CD4-positive, CD25-positive, alpha-beta regulatory T cell (primary cell): ENCODE results near the gene TARBP1. TPM values are rescaled to one million over a fixed set of nuclear protein-coding genes. Genes with fewer than 3 reads are reported as not detected.
A peak's percentile ranks its signal among the peaks of the same experiment; 100 is the strongest.
"Not testable (repeated sequence)": the region's sequence is repeated elsewhere in the genome, so short reads cannot be mapped to it uniquely, and the experiment has no call there.

Experiments
- ATAC-seq, 2 donors: fragments of 150-1000 bp; cut with Tn5 transposase; one replicate each; pipeline ENCODE4 v1.10.0; 2021; ENCODE audit warnings: low read depth in 2 of 2, moderate number of reproducible peaks in 2 of 2, moderate library complexity in 1 of 2
- DNase-seq, 3 donors: peaks; one replicate each; pipeline versions ENCODE4 v3.0.0 to v3.0.0-alpha.2; 2012 to 2022; ENCODE audit warnings: mixed read lengths in 1 of 3
- H3K27ac ChIP-seq: one replicate; pipeline ENCODE4 v1.7.0; 2013; ENCODE audit warnings: mild to moderate bottlenecking, low read length; ENCODE audit not compliant: insufficient read depth, poor library complexity, severe bottlenecking
- H3K27me3 ChIP-seq: one replicate; pipeline ENCODE4 v1.7.0; 2013; ENCODE audit warnings: low read length; ENCODE audit not compliant: control insufficient read depth, insufficient read depth
- H3K36me3 ChIP-seq: one replicate; pipeline ENCODE4 v1.7.0; 2013; ENCODE audit warnings: mild to moderate bottlenecking, low read length, moderate library complexity; ENCODE audit not compliant: control insufficient read depth, insufficient read depth
- H3K4me1 ChIP-seq: 2 replicates; pipeline ENCODE4 v1.7.0; 2013; ENCODE audit warnings: mild to moderate bottlenecking, low read length; ENCODE audit not compliant: insufficient read depth, control insufficient read depth, poor library complexity, severe bottlenecking
- H3K4me3 ChIP-seq: one replicate; pipeline ENCODE4 v1.7.0; 2013; ENCODE audit warnings: low read depth, mild to moderate bottlenecking, low read length, moderate library complexity
- H3K9me3 ChIP-seq, 2 experiments: 1 replicate in 1 of 2; 2 replicates in 1 of 2; pipeline ENCODE4 v1.7.0; 2013; ENCODE audit warnings: low read length in 2 of 2, mild to moderate bottlenecking in 1 of 2, moderate library complexity in 1 of 2; ENCODE audit not compliant: control insufficient read depth in 2 of 2
- H3K27ac Mint-ChIP-seq, 3 donors: one replicate each; pipeline ENCODE4 v1.8.0; 2020 to 2022; ENCODE audit warnings: mild to moderate bottlenecking in 3 of 3, mixed read lengths in 3 of 3, moderate library complexity in 2 of 3
- H3K27me3 Mint-ChIP-seq: one replicate; pipeline ENCODE4 v1.8.0; 2022; ENCODE audit warnings: mild to moderate bottlenecking, mixed read lengths
- H3K36me3 Mint-ChIP-seq: one replicate; pipeline ENCODE4 v1.8.0; 2020; ENCODE audit warnings: mixed read lengths
- H3K4me1 Mint-ChIP-seq, 4 donors: one replicate each; pipeline ENCODE4 v1.8.0; 2020 to 2022; ENCODE audit warnings: mixed read lengths in 4 of 4, mild to moderate bottlenecking in 1 of 4
- H3K4me3 Mint-ChIP-seq, 4 donors: one replicate each; pipeline ENCODE4 v1.8.0; 2020 to 2022; ENCODE audit warnings: mild to moderate bottlenecking in 4 of 4, mixed read lengths in 4 of 4, moderate library complexity in 3 of 4
- H3K9me3 Mint-ChIP-seq, 7 donors: one replicate each; pipeline ENCODE4 v1.8.0; 2020 to 2022; ENCODE audit warnings: mixed read lengths in 7 of 7, mild to moderate bottlenecking in 3 of 7, moderate library complexity in 2 of 7
- polyA plus RNA-seq, 4 donors: library from polyadenylated mRNA; unstranded; fragments of 300-500 nt; fragmentation: Illumina TruSeq; gene quantifications; one replicate each; pipeline ENCODE4 v1.2.3, GENCODE V29; 2021
- total RNA-seq: library from RNA; stranded (reverse); gene quantifications from one replicate; pipeline ENCODE4 v1.2.3, GENCODE V29; 2022

Gene TARBP1
- total and polyA plus RNA-seq, 5 donors from 2014 or later, result 6.9 to 30.0 (median 8.8) TPM

- Histone ChIP-seq H3K36me3 (no peaks in the 10 kb centered on the region), H3K4me3 (no peak overlapping the region), H3K4me1 (peaks cover 26% of the 10 kb centered on the region), H3K27ac (no peak overlapping the region), H3K9me3 (no peaks in the 10 kb centered on the region), H3K27me3 (no peaks in the 10 kb centered on the region)
- Mint-ChIP-seq H3K27ac (peak overlapping the region; percentile 74 to 93 (median 78)), H3K9me3 (no peaks in the 10 kb centered on the region), H3K4me3 (no peak overlapping the region), H3K36me3 (peaks cover 7% of the 10 kb centered on the region), H3K27me3 (no peaks in the 10 kb centered on the region), H3K4me1 (peaks cover 28 to 75% (median 43%) of the 10 kb centered on the region in 4 donors)
- DNase-seq, result no peak
- no peak for ATAC-seq
Measured at GRCh38 chr1:234405676-234406075, 73.3 kb downstream of the TARBP1 start.

- peak overlapping the region in 2 of 4 donors; percentile 34 to 67 for H3K4me3 Mint-ChIP-seq
- no peaks in the 10 kb centered on the region for H3K9me3 ChIP-seq
- H3K4me1 ChIP-seq, result peaks cover 31% of the 10 kb centered on the region
Measured at GRCh38 chr1:234402939-234403338, 76.0 kb downstream of the TARBP1 start.

DNA sequence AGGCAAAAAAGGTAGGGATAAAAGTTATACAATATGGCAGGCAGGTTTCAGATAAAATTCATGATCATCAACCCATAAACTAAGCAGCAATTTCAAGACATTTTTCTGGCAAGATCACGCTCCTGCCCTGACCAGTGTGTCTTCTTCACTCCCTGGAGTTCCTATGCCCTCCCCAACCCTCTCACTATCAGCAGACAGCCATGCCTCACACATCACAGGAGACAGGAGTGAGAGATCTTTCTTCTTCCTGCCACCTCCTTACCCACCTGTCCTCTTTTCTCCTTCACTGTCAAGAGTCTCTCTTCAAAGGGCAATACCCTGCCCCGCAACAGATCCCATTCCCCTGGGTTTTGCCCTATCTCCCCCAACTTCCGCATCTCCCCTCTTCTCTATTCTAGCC lies 77.3 kb downstream of the TARBP1 start:
- Histone ChIP-seq H3K27me3 (no peaks in the 10 kb centered on the region), H3K9me3 (no peaks in the 10 kb centered on the region), H3K4me3 (peak overlapping the region; percentile 87), H3K4me1 (peaks cover 31% of the 10 kb centered on the region), H3K27ac (peak overlapping the region; percentile 76), H3K36me3 (no peaks in the 10 kb centered on the region)
- DNase-seq (no peak), ATAC-seq (peak in 1 of 2 donors; percentile 23)
- H3K4me3 Mint-ChIP-seq, result peak overlapping the region; percentile 49 to 80 (median 58)
- no peaks in the 10 kb centered on the region for H3K9me3 Mint-ChIP-seq
- peaks cover 22 to 68% (median 48%) of the 10 kb centered on the region in 4 donors for H3K4me1 Mint-ChIP-seq
- H3K27ac Mint-ChIP-seq, result peak overlapping the region; percentile 90 to 94 (median 93)
- H3K27me3 Mint-ChIP-seq, result no peaks in the 10 kb centered on the region
- H3K36me3 Mint-ChIP-seq, result peaks cover 14% of the 10 kb centered on the region

More at GRCh38 chr1:234402939-234403338, 76.0 kb downstream of the TARBP1 start:
- Mint-ChIP-seq H3K27me3 (no peaks in the 10 kb centered on the region), H3K27ac (peak overlapping the region; percentile 81 to 98 (median 90)), H3K36me3 (peaks cover 11% of the 10 kb centered on the region), H3K4me1 (peaks cover 22 to 77% (median 49%) of the 10 kb centered on the region in 4 donors), H3K9me3 (no peaks in the 10 kb centered on the region)
- no peaks in the 10 kb centered on the region for H3K36me3 ChIP-seq
- DNase-seq (no peak), ATAC-seq (no peak)
- no peak overlapping the region for H3K27ac ChIP-seq
- no peak overlapping the region for H3K4me3 ChIP-seq
- H3K27me3 ChIP-seq, result no peaks in the 10 kb centered on the region

DNA sequence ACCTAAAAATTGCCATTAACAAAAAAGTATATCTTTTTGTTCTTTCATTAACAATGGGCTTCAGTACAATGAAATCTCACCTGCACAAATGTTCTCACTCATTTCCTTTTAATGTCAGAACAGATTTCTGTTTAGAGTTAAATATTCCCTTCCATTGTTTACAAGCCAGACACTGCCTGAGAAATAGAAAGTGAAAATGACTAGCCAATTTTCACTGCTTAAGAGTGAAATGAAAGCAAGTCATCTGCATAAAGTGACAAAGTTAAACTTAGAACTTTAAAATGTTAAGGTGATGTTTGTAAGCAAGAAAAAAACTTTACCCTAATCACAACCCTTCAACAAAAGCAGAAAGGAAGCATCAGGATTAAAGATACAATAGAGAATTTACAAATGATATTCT lies 78.2 kb downstream of the TARBP1 start:
- H3K36me3 ChIP-seq, result no peaks in the 10 kb centered on the region
- Mint-ChIP-seq H3K27me3 (no peaks in the 10 kb centered on the region), H3K9me3 (no peaks in the 10 kb centered on the region), H3K4me1 (peaks cover 22 to 65% (median 47%) of the 10 kb centered on the region in 4 donors), H3K4me3 (peak overlapping the region; percentile 51 to 93 (median 69)), H3K36me3 (peaks cover 18% of the 10 kb centered on the region), H3K27ac (peak overlapping the region; percentile 90 to 94 (median 93))
- peak overlapping the region; percentile 76 for H3K27ac ChIP-seq
- H3K27me3 ChIP-seq, result no peaks in the 10 kb centered on the region
- peaks cover 31% of the 10 kb centered on the region for H3K4me1 ChIP-seq
- peak in 2 of 3 donors; percentile 32 to 75 for DNase-seq
- no peaks in the 10 kb centered on the region for H3K9me3 ChIP-seq
- H3K4me3 ChIP-seq, result peak overlapping the region; percentile 87
- ATAC-seq, result peak; percentile 60 to 64

GRCh38 chr1:234399515-234399914 lies 79.5 kb downstream of the TARBP1 start:
- Mint-ChIP-seq H3K27ac (peak overlapping the region; percentile 86 to 91 (median 91)), H3K36me3 (peaks cover 17% of the 10 kb centered on the region), H3K4me1 (peaks cover 22 to 66% (median 43%) of the 10 kb centered on the region in 4 donors), H3K4me3 (peak overlapping the region; percentile 52 to 89 (median 80))
- not testable (repeated sequence) for H3K27me3 Mint-ChIP-seq, H3K9me3 Mint-ChIP-seq, ATAC-seq, H3K9me3 ChIP-seq, DNase-seq, H3K36me3 ChIP-seq, H3K27me3 ChIP-seq
- H3K4me3 ChIP-seq, result peak overlapping the region; percentile 81
- peaks cover 31% of the 10 kb centered on the region for H3K4me1 ChIP-seq
- peak overlapping the region; percentile 48 for H3K27ac ChIP-seq

DNA sequence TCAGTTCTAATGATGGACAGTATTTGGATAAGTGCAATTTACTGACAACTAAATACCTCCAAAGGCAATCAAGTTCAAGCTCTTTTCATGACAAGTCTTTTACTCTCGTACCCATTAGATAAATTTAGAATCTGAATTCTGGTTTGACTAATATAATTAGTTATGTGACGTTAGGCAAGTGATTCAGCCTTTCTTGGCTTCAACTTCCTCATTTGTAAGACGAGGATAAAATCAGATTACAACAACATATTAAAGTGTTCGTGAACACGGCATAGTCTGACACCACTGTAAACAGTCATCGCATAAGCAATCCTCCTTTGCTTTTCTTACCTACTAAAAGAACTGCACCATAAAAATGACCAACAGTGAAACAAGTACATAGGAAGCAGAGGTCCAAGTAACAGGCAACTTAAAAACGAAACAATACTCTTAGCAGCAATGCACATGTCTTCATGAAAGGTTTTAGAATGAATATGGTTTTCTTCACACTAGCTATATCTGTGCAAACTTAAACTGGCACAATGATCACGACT lies 80.1 kb downstream of the TARBP1 start:
- H3K27ac ChIP-seq, result peak overlapping the region; percentile 48
- H3K9me3 Mint-ChIP-seq, result no peaks in the 10 kb centered on the region
- peaks cover 22 to 66% (median 44%) of the 10 kb centered on the region in 4 donors for H3K4me1 Mint-ChIP-seq
- peaks cover 31% of the 10 kb centered on the region for H3K4me1 ChIP-seq
- H3K36me3 ChIP-seq, result no peaks in the 10 kb centered on the region
- H3K27me3 ChIP-seq, result no peaks in the 10 kb centered on the region
- DNase-seq, result peak in 1 of 3 donors; percentile 57
- no peaks in the 10 kb centered on the region for H3K9me3 ChIP-seq
- ATAC-seq, result peak; percentile 36 to 38
- H3K27ac Mint-ChIP-seq, result peak overlapping the region; percentile 86 to 91 (median 91)
- H3K4me3 ChIP-seq, result peak overlapping the region; percentile 81
- no peaks in the 10 kb centered on the region for H3K27me3 Mint-ChIP-seq
- H3K36me3 Mint-ChIP-seq, result peaks cover 17% of the 10 kb centered on the region
- peak overlapping the region; percentile 52 to 89 (median 80) for H3K4me3 Mint-ChIP-seq

DNA sequence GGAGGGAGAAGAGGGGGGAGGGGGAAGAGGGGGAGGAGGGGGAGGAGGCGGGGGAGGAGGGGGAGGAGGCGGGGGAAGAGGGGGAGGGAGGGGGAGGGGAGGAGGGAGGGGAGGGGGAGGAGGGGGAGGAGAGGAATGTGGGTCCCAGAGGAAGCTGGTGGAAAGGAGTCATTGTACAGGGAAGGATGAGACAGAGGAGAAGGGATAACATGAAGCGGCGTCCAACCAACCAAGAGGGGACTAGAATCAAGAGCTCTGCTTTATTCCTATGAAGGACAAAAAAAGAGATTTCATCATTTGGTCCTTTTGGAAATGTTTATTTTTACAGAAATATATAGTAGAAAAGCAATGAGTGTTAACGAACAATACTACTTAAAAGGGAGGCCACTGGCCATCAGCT lies 81.2 kb downstream of the TARBP1 start:
- ATAC-seq (no peak), DNase-seq (no peak)
- no peak overlapping the region for H3K27ac ChIP-seq
- peaks cover 31% of the 10 kb centered on the region for H3K4me1 ChIP-seq
- peaks cover 8% of the 10 kb centered on the region for H3K36me3 ChIP-seq
- Mint-ChIP-seq H3K4me1 (peaks cover 22 to 61% (median 39%) of the 10 kb centered on the region in 4 donors), H3K27ac (peak overlapping the region in 1 of 3 donors; percentile 71), H3K4me3 (no peak overlapping the region), H3K9me3 (no peaks in the 10 kb centered on the region), H3K27me3 (no peaks in the 10 kb centered on the region), H3K36me3 (peaks cover 15% of the 10 kb centered on the region)
- H3K9me3 ChIP-seq, result no peaks in the 10 kb centered on the region
- no peak overlapping the region for H3K4me3 ChIP-seq
- no peaks in the 10 kb centered on the region for H3K27me3 ChIP-seq

GRCh38 chr1:234396871-234397270 lies 82.1 kb downstream of the TARBP1 start:
- ATAC-seq, result no peak
- Mint-ChIP-seq H3K4me1 (peaks cover 17 to 55% (median 33%) of the 10 kb centered on the region in 4 donors), H3K9me3 (no peaks in the 10 kb centered on the region), H3K4me3 (peak overlapping the region in 2 of 4 donors; percentile 69 to 83), H3K27me3 (no peaks in the 10 kb centered on the region), H3K36me3 (peaks cover 19% of the 10 kb centered on the region), H3K27ac (peak overlapping the region; percentile 84 to 98 (median 96))
- no peak overlapping the region for H3K27ac ChIP-seq
- H3K4me3 ChIP-seq, result no peak overlapping the region
- H3K27me3 ChIP-seq, result no peaks in the 10 kb centered on the region
- no peaks in the 10 kb centered on the region for H3K9me3 ChIP-seq
- peaks cover 14% of the 10 kb centered on the region for H3K36me3 ChIP-seq
- no peak for DNase-seq
- peaks cover 24% of the 10 kb centered on the region for H3K4me1 ChIP-seq
